ENCODE data around the gene ZNF804A.

The ZNF804A gene

DNA sequence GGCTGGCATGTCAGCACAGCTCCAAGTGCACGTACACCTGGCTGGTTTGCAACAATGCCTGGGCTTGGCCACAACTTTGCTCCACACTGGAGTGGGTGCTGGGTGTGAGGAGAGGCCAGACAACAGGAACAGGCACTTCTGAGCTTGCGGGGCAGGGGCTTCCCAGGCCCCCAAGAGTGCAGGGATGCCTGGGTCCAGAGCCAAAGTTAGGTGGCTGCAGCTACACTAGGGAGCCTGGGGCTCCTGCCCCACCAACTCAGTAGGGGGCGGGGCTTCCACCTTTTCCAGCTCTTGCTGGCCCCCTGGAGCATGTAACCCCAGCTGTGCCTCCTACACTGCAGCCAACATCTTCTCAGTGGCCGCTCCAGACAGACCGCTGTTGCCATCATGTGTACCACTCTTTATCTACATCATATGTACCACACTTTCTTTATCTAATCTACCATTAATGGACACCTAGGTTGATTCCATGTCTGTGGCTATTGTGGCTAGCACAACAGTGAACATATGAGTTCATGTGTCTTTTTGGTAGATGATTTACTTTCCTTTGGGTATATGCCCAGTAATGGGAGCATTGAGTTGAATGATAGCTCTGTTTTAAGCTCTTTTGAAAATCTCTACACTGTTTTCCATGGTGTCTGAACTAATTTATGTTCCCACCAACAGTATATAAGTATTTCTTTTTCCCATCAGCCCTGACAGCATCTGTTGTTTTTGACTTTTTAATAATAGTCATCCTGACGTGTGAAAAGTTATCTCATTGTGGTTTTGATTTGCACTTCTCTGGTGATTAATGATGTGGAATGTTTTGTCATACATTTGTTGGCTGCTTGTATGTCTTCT, 87.9 kb downstream of the ZNF804A start:
- TF ChIP-seq, protein P1, sequence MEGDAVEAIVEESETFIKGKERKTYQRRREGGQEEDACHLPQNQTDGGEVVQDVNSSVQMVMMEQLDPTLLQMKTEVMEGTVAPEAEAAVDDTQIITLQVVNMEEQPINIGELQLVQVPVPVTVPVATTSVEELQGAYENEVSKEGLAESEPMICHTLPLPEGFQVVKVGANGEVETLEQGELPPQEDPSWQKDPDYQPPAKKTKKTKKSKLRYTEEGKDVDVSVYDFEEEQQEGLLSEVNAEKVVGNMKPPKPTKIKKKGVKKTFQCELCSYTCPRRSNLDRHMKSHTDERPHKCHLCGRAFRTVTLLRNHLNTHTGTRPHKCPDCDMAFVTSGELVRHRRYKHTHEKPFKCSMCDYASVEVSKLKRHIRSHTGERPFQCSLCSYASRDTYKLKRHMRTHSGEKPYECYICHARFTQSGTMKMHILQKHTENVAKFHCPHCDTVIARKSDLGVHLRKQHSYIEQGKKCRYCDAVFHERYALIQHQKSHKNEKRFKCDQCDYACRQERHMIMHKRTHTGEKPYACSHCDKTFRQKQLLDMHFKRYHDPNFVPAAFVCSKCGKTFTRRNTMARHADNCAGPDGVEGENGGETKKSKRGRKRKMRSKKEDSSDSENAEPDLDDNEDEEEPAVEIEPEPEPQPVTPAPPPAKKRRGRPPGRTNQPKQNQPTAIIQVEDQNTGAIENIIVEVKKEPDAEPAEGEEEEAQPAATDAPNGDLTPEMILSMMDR (conservative IDR thresholded peaks at IDR 0.05; ENCODE audit: low read depth, low read length) = no peak

DNA sequence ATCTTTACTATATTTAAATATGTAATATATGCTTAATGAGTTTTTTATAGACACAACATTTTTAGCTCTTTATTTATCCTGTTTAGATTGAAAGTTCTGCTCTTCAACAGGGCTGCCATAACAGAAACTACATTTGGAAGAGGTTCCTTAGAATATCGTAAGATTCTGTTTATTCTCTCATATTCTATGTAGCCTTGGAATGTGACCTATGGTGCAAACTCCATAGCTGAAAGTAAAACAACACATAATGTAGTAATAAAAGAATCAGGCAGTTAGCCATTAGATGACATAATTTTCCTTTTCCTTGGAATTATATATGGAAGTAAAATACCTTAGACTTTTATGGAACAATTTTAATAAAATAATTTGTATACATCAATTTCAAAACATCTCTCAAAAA, 91.3 kb downstream of the ZNF804A start:
- TF ChIP-seq, protein P1 (conservative IDR thresholded peaks at IDR 0.05; ENCODE audit: low read depth, low read length) = no peak
- peak; percentile 36 for DNase-seq (ENCODE audit: low read depth)

More for the DNA sequence above, 87.9 kb downstream of the ZNF804A start:
- H3K4me3 ChIP-seq (ENCODE audit: low read depth, low read length) = no peak overlapping the region
- peak; percentile 17 for DNase-seq (ENCODE audit: low read depth)

DNA sequence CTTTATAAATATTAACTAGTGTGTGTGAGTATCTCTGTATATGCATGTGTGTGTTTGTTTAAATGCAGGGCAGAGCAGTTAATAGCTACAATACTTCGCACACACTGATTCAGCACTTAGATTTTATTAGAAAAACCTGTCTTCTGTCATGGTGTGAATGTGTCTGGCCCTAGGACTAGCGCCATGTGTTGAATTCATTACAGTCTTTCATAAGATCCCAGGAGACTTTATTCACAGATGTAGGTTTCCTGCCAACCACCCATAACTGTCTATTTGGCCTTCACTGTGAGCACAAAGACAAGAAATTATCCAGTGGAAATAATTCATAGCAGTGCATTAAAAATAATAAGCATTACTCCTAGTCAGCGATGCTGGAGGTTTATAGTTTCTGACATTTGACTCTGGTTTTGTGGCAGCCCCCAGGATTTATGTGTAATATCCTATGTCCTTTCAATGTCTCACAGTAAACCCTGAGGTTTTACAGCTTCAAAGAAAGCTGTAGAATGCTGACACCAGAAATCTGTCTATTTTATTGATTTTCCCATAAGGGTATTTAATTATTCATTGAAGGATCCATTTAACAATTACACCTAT, 93.9 kb downstream of the ZNF804A start:
- H3K4me3 ChIP-seq (ENCODE audit: low read depth, low read length) = no peak overlapping the region
- DNase-seq (ENCODE audit: low read depth) = peak; percentile 16
- TF ChIP-seq, protein P1 (conservative IDR thresholded peaks at IDR 0.05; ENCODE audit: low read depth, low read length) = no peak

More for the DNA sequence above, 91.3 kb downstream of the ZNF804A start:
- no peak overlapping the region for H3K4me3 ChIP-seq (ENCODE audit: low read depth, low read length)

DNA sequence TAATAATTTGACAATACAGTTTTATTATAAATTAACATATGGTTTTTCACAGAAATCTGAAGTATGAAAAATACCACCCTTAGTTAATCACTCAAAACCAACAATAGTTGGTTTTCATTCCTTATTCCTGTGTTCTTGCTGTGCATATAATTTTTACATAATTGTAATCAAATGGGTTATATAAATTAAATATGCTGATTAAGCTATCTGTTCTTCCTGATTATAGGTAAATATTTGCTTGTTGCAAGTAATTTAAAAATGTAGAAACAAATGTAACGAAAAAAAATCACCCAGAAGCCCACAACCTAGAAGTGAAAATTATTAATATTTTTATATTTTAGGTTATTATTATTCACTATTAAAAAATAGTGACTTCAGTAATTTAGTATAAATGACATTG, 98.3 kb downstream of the ZNF804A start:
- TF ChIP-seq, protein P1 (conservative IDR thresholded peaks at IDR 0.05; ENCODE audit: low read depth, low read length) = no peak

DNA sequence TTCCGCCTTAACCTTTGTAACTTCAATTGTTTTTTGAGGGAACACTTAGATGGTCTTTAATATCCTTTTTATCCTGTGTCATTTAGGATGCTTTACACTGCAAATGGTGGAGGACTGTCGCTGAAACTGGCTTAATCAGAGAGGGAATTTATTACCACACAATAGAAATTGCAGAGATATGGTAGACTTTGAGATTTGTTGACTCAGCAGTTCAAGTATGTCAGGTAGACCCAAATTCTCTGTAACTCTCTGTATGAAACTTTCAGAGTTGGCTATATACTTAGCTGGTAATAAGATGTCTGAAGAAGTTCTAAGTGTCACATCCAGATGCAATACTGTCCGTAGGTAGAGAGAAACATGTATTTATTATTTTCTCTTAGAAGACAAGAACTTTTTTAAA, 100.1 kb downstream of the ZNF804A start:
- no peak overlapping the region for H3K4me3 ChIP-seq (ENCODE audit: low read depth, low read length)
- DNase-seq (ENCODE audit: low read depth) = no peak
- TF ChIP-seq, protein P1 (conservative IDR thresholded peaks at IDR 0.05; ENCODE audit: low read depth, low read length) = no peak

More for the DNA sequence above, 98.3 kb downstream of the ZNF804A start:
- no peak for DNase-seq (ENCODE audit: low read depth)
- H3K4me3 ChIP-seq (ENCODE audit: low read depth, low read length) = no peak overlapping the region

DNA sequence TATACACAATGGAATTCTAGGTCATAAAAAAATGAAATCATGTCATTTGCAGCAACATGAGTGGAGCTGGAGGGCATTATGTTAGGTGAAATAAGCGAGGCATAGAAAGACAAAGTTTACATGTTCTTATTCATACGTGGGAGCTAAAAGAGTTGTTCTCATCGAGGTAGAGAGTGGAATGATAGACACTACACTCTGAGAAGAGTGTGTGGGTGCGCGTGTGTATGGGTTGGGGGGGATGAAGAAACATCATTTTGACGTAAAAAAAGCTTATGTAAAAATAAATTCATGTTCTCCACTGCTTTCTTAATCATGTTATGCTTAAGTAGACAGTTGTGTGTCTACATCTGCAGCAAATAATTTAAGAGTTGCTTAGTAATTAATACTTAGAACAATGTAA, 123.6 kb downstream of the ZNF804A start:
- no peak for DNase-seq (ENCODE audit: low read depth)
- no peak overlapping the region for H3K4me3 ChIP-seq (ENCODE audit: low read depth, low read length)
- TF ChIP-seq, protein P1 (conservative IDR thresholded peaks at IDR 0.05; ENCODE audit: low read depth, low read length) = no peak
